Smooth muscle cell (in vitro differentiated cells): Measurements from ENCODE around the gene BFSP2. TPM values are rescaled to one million over a fixed set of nuclear protein-coding genes. Genes with fewer than 3 reads are reported as not detected.

ENCODE experiments used
- DNase-seq: peaks from one replicate; lab custom pipeline; 2025; ENCODE audit not compliant: unreplicated experiment; lab: John Stamatoyannopoulos, UW
- H2AFZ ChIP-seq: fragments of 200-600 bp; sonication (generic); 2 replicates; pipeline ENCODE4 v1.6.0; 2016; ENCODE audit warnings: antibody characterized with exemption, low read depth, mild to moderate bottlenecking
- H3F3A ChIP-seq: fragments of 200-600 bp; sonication (generic); 2 replicates; pipeline ENCODE4 v1.6.0; 2017; ENCODE audit warnings: antibody characterized with exemption, low read depth
- H3K27ac ChIP-seq: fragments of 200-600 bp; sonication (generic); 2 replicates; pipeline ENCODE4 v1.5.1; 2016; ENCODE audit warnings: low read depth, mild to moderate bottlenecking
- H3K27me3 ChIP-seq: fragments of 200-600 bp; sonication (generic); 2 replicates; pipeline ENCODE4 v1.6.1; 2016; ENCODE audit warnings: low read depth, mild to moderate bottlenecking
- H3K36me3 ChIP-seq: fragments of 200-600 bp; sonication (generic); 2 replicates; pipeline ENCODE4 v1.5.1; 2016; ENCODE audit warnings: low read depth
- H3K4me1 ChIP-seq: fragments of 200-600 bp; sonication (generic); 2 replicates; pipeline ENCODE4 v1.5.1; 2016; ENCODE audit warnings: low read depth
- H3K4me2 ChIP-seq: fragments of 200-600 bp; sonication (generic); 2 replicates; pipeline ENCODE4 v1.6.0; 2016; ENCODE audit warnings: mild to moderate bottlenecking
- H3K4me3 ChIP-seq: fragments of 200-600 bp; sonication (generic); 2 replicates; pipeline ENCODE4 v1.5.1; 2016; ENCODE audit warnings: mild to moderate bottlenecking
- H3K79me2 ChIP-seq: fragments of 200-600 bp; sonication (generic); 2 replicates; pipeline ENCODE4 v1.6.0; 2016; ENCODE audit warnings: low read depth, mild to moderate bottlenecking
- H3K9ac ChIP-seq: fragments of 200-600 bp; sonication (generic); 2 replicates; pipeline ENCODE4 v1.6.0; 2016; ENCODE audit warnings: low read depth
- H3K9me3 ChIP-seq: fragments of 200-600 bp; sonication (generic); replicated peaks from 2 replicates; pipeline ENCODE4 v1.5.1; 2016; ENCODE audit warnings: low read depth
- H4K20me1 ChIP-seq: fragments of 200-600 bp; sonication (generic); 2 replicates; pipeline ENCODE4 v1.6.0; 2016; ENCODE audit warnings: low read depth
- CTCF ChIP-seq: fragments of 200-600 bp; sonication (generic); IDR thresholded peaks from 2 replicates; pipeline ENCODE4 v1.5.1; 2017; ENCODE audit warnings: borderline replicate concordance, mild to moderate bottlenecking, antibody characterized with exemption; ENCODE audit not compliant: insufficient read depth, poor library complexity, severe bottlenecking
- WGBS: methylation state at CpG from one replicate; pipeline ENCODE4 v1.1.7; 2016; ENCODE audit warnings: low lambda C conversion rate; 5-methylcytosine and 5-hydroxymethylcytosine counted together
- polyA plus RNA-seq: library from polyadenylated mRNA; unstranded; fragments of >200 nt; fragmentation: Nextera tagmentation; extraction: Ambion mirVana; gene quantifications from 2 replicates; pipeline ENCODE4 v1.2.1, GENCODE V29; 2016
- total RNA-seq: library from RNA; depleted of rRNA; stranded (reverse); fragments of >200 nt; gene quantifications from 2 replicates; pipeline ENCODE4 v1.2.3, GENCODE V29; 2014

The BFSP2 gene
- total and polyA plus RNA-seq, 2 experiments from 2014 or later = not detected

DNA sequence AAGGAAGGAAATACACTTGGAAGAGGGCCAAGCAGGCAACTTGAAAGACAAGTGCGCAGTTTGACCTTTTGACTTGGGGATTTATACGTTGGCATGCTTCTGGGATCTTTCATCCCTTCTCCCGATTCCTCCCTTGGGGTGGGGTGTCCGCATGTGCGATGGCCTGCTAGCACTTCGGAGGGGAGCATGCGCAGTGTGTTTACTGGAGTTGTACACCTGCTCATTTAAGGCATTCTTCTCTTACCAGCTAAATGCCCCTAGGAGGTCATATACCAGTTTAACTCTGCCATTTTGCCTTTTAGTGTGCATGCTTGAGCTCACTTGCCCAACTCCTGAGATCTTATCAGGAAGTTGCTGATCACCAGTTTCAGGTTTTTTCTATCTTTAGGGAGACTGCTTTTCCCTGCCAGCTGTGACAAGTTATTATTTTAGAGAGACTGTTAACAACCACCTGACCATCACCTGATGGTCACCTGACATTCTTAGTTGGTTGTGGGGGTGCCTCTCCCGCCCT lies 63.5 kb downstream of the BFSP2 start:
- Histone ChIP-seq H3K4me2 (no peak overlapping the region), H3K36me3 (no peaks in the 10 kb centered on the region), H3K4me1 (peaks cover 36% of the 10 kb centered on the region), H3K4me3 (no peak overlapping the region), H3K27me3 (no peaks in the 10 kb centered on the region), H2AFZ (no peak overlapping the region), H3K79me2 (no peaks in the 10 kb centered on the region), H3F3A (no peaks in the 10 kb centered on the region), H3K27ac (no peak overlapping the region), H3K9me3 (no peaks in the 10 kb centered on the region), H3K9ac (no peak overlapping the region), H4K20me1 (no peaks in the 10 kb centered on the region)
- TF ChIP-seq CTCF = no peak
- DNase-seq = no peak
- 74% methylated on average over 8 of the region's 8 CpGs for WGBS

DNA sequence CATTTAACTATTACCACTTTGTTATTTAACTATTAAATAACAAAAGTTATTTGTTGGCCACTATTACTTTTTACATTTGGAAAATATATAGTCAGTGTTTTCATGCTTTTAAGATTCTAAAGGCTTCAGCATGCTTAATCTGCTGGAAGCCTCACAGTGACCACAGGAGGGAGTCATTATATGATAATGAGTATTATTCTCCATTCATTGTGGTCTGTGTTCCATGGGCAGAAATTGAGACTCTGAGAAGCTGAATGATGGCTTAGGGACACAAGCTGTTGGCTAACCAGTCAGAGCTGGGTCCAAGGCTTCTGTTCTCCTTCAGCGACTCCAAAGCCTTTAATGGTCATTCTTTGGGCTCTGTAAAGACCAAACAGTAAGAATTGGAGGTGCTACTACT lies 64.7 kb downstream of the BFSP2 start:
- DNase-seq = no peak
- H3K27ac ChIP-seq = no peak overlapping the region
- no peaks in the 10 kb centered on the region for H3K9me3 ChIP-seq
- no peaks in the 10 kb centered on the region for H4K20me1 ChIP-seq
- no peaks in the 10 kb centered on the region for H3F3A ChIP-seq
- no peak overlapping the region for H2AFZ ChIP-seq
- no peaks in the 10 kb centered on the region for H3K79me2 ChIP-seq
- H3K4me3 ChIP-seq = no peak overlapping the region
- H3K27me3 ChIP-seq = no peaks in the 10 kb centered on the region
- no peak overlapping the region for H3K4me2 ChIP-seq
- H3K36me3 ChIP-seq = no peaks in the 10 kb centered on the region
- TF ChIP-seq CTCF = no peak
- H3K9ac ChIP-seq = no peak overlapping the region
- 90% methylated on average over 1 of the region's 1 CpG for WGBS
- peaks cover 33% of the 10 kb centered on the region for H3K4me1 ChIP-seq

- Histone ChIP-seq H3K4me1 (peaks cover 16% of the 10 kb centered on the region), H3F3A (no peaks in the 10 kb centered on the region), H4K20me1 (no peaks in the 10 kb centered on the region), H3K27ac (no peak overlapping the region), H3K4me2 (no peak overlapping the region), H3K4me3 (no peak overlapping the region), H3K79me2 (no peaks in the 10 kb centered on the region), H3K9me3 (no peaks in the 10 kb centered on the region), H3K27me3 (no peaks in the 10 kb centered on the region), H3K9ac (no peak overlapping the region), H2AFZ (no peak overlapping the region), H3K36me3 (no peaks in the 10 kb centered on the region)
- TF ChIP-seq CTCF = no peak
- 92% methylated on average over 12 of the region's 12 CpGs for WGBS
- DNase-seq = no peak
Measured at GRCh38 chr3:133466531-133467386, 66.9 kb downstream of the BFSP2 start.
